OCI-LY1 (cell line): ENCODE measurements around the gene TTC21A.

ENCODE experiments used
- EZH2 ChIP-seq: fragments of 200-600 bp; sonication (generic), shearing (Covaris generic); IDR thresholded peaks from 2 replicates; pipeline ENCODE4 v1.8.0; 2017; ENCODE audit warnings: borderline replicate concordance, mixed run types, mild to moderate bottlenecking, antibody characterized with exemption, low read length, moderate library complexity, mixed read lengths
- TF ChIP-seq, protein P1 (sequence below): fragments of 200-600 bp; sonication (generic), shearing (Covaris generic); IDR thresholded peaks from 2 replicates; pipeline ENCODE4 v1.5.1; 2017; ENCODE audit warnings: mild to moderate bottlenecking, antibody characterized with exemption, low read length, moderate library complexity, mixed read lengths

DNA sequence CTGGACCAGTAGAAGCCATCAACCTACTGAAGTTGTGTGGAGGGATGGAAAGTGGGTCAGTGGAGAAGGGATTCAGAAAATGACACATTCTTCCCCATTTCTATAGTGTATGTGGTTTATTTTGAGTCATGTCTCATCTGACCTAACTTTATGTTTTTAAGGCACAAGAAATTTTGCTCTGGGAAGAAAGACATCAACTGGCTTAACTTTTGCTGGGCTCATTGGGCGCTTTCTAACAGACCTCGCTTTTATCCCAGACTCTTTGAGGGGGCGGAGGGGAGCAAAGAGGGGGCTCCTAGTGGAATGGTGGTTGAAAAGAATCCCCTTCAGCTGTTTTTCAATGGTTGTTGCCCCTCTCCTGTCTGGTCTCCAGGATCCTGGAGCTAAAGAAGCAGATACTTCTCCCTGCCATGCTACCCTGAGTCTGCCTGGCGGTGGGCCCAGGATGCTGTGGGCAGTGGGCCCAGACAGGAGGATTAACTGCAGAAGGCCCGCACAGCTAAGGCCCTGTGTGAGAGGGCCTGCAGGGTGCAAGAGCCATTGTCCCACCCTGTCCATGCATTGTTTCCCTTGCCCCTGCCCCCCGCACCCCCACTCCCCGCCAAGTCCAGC, 31.4 kb downstream of the TTC21A start:
- TF ChIP-seq, protein P1, sequence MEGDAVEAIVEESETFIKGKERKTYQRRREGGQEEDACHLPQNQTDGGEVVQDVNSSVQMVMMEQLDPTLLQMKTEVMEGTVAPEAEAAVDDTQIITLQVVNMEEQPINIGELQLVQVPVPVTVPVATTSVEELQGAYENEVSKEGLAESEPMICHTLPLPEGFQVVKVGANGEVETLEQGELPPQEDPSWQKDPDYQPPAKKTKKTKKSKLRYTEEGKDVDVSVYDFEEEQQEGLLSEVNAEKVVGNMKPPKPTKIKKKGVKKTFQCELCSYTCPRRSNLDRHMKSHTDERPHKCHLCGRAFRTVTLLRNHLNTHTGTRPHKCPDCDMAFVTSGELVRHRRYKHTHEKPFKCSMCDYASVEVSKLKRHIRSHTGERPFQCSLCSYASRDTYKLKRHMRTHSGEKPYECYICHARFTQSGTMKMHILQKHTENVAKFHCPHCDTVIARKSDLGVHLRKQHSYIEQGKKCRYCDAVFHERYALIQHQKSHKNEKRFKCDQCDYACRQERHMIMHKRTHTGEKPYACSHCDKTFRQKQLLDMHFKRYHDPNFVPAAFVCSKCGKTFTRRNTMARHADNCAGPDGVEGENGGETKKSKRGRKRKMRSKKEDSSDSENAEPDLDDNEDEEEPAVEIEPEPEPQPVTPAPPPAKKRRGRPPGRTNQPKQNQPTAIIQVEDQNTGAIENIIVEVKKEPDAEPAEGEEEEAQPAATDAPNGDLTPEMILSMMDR, result no peak
- TF ChIP-seq EZH2, result no peak
